NCI-H510A treated with DMSO at 0.1 percent for 48 hours (cell line): ENCODE measurements around the gene CARF.
"Not testable (repeated sequence)": the region's sequence is repeated elsewhere in the genome, so short reads cannot be mapped to it uniquely, and the experiment has no call there.

Experiments used
- DNase-seq: peaks from one replicate; lab custom pipeline; 2025; lab: John Stamatoyannopoulos, UW

The CARF gene

DNA sequence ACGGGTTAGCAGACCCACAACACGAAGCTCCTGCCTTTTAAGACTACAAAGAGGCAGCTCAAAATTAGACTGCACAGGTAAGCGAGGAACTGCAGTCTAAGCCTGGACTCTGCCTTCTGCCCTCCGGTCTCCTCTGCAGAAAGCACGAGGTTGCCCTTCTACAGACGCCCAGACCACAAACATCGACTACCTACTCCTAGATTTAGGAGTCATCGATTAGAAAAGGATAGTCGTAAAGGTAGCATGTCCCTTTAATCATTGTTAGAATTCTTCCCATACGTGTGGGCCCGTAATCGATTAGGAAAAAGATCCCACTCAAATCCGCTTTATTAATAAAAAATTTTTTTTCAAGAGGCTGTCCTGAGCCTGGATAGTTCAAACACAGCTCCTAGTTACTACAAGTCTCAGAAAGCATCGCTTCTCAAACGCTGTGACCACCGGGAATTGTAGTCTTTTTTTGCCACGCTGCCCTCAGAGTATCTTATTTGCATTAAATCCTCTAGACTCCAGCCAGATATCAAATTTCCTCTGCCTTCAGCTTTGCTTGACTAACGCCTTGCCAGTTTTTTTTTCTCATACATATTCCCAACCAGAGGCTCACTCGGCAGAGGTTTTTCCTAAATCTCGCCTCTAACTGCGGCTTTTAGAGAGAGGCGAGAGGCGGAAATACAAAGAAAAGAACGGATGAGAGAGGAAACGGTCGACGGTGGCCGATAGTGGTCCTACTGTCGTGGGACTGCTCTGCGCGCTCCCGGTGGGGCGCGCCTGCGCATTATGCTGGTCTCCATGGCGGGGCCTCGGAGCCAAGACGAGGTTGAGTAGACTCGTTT is at the start of gene CARF, which contains the start of gene WDR12:
CARF (plus strand) TSS at position 764 of the 830 bp plus-strand sequence. CDS start 29,628 bp downstream, outside the sequence.
WDR12 (minus strand) TSS at position 162 of the 830 bp plus-strand sequence. CDS start 197 bp downstream, outside the sequence.
- DNase-seq, result peak; percentile 97

DNA sequence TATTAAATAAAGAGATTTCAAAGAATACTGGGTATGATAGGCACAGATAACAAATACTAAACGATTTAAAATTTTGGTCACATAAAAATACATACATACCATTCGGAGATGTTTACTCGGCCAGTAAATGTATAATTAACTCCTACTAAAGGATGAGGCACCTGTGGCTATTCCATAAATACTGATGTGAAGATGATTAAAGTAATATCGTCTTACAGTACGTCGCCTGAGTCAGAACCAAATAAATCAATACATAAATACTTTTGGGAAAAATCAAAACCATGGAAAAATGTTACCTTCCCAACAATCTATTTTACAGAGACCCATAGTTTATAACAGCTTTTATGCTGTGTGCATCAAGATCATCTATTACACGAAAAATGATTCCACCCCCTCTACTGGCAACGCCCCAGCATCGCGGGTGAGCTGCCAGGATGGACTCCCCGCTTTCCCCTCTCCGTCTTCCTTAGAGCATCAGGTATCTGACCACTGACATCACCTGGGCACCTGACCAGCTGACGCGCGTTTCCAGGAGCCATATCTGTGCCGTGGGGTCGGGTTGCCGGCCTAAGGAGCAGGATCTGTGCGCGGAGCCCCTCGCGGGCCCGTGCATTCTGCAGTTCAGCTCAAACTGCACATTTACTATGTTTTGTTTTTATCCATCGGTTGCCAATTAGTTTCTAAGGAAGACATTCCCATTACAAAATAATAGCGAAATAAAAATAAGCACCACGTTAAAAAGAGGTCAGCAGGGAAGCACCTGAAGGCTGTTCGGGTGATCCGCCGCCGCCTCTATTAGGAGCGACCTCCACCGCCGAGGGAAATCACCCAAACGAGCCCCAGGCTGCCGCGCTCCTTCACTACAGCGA is 41.4 kb upstream of the CARF start:
- peak; percentile 95 for DNase-seq

DNA sequence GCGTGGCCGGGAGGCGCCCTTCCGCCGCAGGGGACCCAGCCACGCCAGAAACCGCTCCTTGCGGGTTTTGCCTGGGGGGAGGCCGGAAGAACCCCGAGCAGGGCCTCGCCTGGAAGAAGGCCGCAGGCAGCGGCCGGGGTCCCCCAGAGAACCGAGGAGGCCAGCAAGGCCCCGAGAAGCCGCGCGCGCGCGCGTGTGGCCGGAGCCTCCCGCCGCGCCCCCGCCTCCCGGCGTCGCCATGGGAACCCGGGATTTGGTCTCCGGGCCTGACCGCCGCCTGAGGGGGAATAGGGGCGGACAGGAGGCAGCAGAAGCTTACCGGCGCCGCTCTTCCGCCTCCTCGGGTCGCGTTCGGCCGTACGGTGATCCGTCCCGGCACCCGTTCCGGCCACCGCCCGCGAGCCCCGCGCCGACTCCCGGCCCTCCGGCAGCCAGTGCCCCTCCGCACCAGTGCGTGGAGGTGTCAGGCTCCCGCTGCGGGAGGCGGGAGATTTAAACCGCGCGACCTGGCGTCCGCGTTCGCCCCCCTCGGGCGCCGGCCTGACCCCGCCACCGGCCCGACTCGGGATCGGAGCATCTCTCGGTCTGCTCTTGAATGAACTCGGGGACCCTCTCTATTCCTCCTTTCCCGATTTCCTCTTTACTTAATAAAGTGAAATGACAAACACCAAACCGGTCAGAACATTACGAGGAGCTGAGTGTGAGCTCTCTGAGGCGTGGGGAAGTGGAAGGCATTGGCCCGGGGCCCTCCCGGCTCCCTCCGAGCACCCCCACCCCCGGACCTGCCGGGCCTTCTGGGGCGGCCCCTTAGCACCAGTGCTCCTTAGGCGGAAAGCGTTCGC is 40.6 kb upstream of the CARF start, which contains the start of gene ICA1L:
ICA1L (minus strand) TSS at position 467 of the 842 bp plus-strand sequence. CDS start 42,757 bp downstream, outside the sequence.
- peak; percentile 66 for DNase-seq

DNA sequence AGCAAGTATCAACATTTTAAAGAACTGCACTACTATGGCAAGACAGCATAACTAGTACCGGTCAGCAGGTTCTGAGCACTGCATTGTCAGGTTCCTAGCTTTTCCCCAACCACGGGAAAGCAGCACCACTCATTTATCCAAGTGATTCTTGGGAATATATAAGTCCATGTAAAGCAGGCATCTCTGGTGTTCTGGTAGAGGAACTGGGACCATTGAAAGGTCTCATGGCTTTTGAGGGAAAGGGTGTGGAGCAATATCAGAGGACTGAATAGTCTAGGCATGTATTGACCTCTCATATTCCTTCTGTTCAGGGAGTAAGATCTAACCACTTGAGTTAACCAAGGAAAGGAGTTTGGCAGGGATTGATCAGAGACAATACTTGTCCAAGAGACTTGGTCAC is 34.4 kb upstream of the CARF start:
- no peak for DNase-seq

GRCh38 chr2:202881570-202881969 is 30.5 kb upstream of the CARF start:
- no peak for DNase-seq

DNA sequence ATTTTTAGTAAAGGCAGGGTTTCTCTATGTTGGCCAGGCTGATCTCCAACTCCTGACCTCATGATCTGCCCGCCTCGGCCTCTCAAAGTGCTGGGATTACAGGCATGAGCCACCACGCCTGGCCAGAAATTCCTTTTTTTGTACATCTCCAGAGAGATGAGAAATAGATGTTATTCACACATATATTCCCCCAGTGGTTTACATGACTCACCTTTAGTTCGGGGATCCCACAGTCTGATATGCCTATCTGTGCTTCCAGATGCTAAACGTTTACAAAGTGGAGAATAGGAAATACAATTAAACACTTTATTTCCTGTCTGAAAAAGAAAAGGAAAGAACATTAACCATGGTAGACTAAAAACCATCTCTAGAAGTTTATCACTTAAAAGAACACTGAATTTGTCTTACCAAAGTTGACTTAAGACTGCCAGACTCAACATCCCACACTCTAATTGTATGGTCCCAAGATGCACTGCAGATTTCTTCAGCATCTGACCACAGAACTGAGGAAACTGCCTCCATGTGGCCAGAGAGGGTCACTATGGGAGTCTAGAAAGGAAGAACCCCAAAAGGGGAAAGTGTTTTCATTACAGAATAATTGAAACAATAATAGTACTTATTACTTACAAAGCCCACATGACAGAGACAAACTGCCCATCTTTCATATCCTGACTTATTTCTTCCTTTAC is 27.9 kb upstream of the CARF start:
- DNase-seq, result no peak

- no peak for DNase-seq
Observed at GRCh38 chr2:202885190-202885589, 26.9 kb upstream of the CARF start.

DNA sequence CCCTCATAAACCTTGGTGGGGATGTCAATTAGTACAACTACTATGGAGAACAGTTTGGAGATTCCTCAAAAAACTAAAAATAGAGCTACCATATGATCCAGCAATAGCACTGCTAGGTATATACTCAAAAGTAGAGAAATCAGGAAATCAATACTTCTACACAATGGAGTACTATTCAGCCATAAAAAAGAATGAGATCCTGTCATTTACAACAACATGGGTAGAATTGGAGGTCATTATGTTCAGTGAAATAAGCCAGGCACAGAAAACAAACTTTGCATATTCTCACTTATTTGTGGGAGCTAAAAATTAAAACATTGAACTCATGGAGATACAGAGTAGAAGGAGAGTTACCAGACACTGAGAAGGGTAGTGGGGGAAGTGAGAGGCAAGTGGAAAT is 6.6 kb upstream of the CARF start:
- DNase-seq, result not testable (repeated sequence)

- DNase-seq, result no peak
Observed at GRCh38 chr2:202908186-202908585, 3.9 kb upstream of the CARF start.

GRCh38 chr2:202909394-202910192 is 2.5 kb upstream of the CARF start:
- DNase-seq, result no peak

DNA sequence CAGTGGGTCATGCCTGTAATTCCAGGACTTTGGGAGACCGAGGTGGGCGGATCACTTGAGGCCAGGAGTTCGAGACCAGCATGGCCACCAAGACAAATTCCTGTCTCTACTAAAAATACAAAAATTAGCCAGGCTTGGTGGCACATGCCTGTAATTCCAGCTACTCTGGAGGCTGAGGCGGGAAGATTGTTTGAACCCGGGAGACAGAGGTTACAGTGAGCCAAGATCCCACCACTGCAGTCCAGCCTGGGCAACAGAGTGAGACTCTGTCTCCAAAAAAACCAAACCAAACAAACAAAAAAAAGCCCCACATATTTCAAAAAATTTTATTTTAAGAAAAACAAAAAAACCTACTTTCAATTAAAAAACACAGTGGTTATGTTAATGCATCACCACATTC is 1.8 kb upstream of the CARF start:
- DNase-seq, result not testable (repeated sequence)

- no peak for DNase-seq
Observed at GRCh38 chr2:202910698-202911097, 1.4 kb upstream of the CARF start.

GRCh38 chr2:202911203-202911511 is 918 bp upstream of the CARF start:
- DNase-seq, result no peak

DNA sequence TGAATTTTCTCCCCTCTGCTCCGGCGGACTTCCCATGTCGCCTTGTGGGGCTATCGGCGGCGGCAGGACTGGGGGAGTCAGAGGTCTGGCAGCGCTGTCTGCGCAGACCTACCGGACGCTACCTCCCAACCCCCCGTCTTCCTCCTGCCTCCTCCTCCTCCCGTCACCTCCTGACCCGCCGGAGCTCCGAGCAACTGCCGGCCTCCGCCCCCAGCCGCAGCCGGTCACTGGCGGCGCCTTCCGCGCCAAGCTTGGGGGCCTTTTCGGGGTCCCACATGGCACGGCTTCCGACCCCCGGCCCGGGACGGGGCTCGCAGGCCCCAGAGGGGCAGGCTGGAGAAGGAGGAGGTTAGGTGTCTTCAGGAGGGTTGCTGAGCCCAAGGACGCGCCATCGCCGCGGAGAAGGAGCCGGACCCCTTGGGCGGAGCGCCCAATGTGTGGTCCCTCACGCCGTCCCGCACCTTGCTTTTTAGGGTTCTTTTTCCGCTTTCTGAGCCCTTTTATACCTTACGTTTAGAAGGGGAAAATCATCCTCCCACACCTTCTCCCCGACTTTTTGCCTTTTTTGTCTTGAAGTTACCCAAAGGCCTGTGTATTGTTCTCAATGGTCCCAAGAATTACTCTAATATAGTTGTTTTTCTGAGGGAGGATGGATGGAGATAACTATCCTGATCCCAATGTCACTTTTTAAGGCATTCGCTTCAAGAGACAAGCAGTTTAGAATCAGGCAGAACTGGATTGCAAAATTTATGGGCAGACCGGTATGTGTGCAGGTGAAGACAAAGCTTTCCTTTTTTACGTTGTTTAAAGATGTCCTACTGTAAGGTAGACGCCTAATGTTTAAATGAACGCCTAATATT is 497 bp downstream of the CARF start:
- not testable (repeated sequence) for DNase-seq

DNA sequence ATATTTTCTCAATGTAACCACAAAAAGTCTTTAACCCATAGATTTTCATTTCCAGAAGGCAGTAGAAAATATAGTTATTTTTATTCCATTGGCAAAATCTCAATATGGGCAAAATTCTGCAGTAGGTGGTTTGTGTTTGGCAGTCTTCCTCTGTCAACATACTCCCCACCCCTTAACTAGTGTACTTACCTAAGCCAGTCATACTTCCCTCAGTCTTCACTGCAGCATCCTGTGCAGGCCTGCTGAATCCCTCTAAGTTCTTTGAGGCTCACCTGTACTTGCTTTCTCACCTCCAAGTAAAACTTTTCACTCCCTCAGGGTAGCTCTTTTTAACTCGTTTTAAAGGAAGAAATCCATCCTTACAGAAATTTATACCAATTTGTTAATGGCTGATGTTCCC is 6.8 kb downstream of the CARF start:
- no peak for DNase-seq

DNA sequence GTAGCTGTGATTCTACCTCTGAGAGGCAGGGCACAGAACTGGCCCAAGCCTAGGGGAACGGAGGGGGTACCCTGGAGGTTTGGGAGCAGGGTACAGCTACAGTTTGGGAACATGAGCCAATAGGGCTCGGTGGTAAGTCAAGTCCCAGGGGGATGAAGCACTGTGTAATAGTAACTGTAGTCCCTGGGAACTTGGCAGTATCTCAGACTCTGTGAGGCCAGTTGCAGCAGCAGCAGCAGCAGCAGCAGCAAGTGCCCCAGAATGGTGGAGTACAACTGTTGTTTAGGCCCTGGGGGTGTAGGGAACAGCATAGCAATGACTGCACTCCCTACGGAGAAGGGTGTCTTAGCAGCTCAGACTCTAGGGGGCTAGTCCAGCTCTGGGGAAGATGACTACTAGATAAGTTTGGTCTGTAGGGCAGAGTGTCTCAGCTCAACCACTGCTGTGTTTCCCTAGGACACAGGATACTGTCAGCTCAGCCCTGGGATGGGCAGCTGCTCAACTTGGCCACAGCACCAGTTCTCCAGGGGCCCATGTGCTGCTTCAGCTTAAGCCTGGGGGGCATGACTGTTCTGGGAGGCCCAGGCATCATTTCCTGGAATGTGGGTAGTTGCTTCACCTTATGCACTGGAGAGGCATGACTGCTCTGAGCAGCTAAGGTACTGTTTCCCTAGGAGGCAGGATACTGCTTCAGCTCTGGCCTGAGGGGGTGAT is 20.5 kb downstream of the CARF start:
- DNase-seq, result no peak

GRCh38 chr2:202933139-202933510 is 21.1 kb downstream of the CARF start:
- DNase-seq, result no peak

DNA sequence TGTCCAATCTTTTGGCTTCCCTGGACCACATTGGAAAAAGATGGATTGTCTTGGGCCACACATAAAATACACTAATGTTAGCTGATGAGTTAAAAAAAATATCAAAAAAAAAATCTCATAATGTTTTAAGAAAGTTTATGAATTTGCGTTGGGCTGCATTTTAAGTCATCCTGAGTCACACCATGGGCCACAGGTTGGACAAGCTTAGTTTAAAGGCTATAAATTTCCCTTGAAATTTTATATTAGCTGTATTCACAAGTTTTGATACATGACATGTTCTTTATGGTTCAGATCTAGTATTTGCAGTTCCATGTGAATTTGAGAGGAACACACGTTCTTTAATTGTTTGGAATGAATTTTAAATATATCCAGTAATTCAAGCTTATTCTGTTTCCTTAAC is 21.9 kb downstream of the CARF start:
- no peak for DNase-seq

DNA sequence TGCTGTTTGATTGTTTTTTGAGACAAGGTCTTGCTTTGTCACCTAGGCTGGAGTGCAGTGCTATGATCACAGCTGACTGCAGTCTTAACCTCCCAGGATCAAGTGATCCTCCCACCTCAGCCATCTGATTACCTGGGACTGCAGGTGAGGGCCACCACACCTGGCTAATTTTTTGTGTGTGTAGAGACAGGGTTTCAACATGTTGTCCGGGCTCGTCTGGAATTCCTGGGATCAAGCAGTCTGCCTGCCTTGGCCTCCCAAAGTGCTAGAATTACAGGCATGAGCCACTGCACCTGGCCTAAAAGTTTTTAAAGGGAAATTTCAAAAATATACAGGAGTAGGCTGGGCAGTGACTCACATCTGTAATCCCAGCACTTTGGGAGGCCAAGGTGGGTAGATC is 22.4 kb downstream of the CARF start:
- DNase-seq, result no peak
